HG02798 (cell line): Measurements from ENCODE around the gene PCSK6.
A peak's percentile ranks its signal among the peaks of the same experiment; 100 is the strongest.
"Not testable (repeated sequence)": the region's sequence is repeated elsewhere in the genome, so short reads cannot be mapped to it uniquely, and the experiment has no call there.

Experiments used
- ATAC-seq: cut with Tn5 transposase; IDR thresholded peaks from one replicate; pipeline ENCODE4 v1.9.1; 2021; ENCODE audit warnings: mild to moderate bottlenecking; ENCODE audit not compliant: unreplicated experiment, poor library complexity

PCSK6 gene

DNA sequence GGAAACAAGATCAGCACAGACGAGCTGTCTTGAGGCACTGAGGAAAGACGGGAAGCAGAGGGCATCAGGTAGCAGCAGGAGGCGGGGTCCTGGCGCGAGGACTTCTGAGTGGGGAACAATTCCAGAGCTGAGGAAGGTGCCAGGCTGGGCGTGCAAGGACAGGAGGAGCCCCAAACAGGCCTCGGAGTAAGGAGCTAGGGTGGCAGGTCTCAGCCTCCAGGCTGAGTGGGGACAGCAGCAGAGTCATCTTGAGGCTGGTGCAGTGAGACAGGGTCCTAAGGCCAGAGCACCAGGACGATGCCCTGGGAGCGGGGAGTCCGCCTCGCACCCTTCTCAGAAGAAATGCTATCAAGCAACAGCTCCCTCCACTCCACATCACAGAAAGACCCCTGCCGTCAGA is 78.4 kb downstream of the PCSK6 start:
- ATAC-seq, result no peak

DNA sequence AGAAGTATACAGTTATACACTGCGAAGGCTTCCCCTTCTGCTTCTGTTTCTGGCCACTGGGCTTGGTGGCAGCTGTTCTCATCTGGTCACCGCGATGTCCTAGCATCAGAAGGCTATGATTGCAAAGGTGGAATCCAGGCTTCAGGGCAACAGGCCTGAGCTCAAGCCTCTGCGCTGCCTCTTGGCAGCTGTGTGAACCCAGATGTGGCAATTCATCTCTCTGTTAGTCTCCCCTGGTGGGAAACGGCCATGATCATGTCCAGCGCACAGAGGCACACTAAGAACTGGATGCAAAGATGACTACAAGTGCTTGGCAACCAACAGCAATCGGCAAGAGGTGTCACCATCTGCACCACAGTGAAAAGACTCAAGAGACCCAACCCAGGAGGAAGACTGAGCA is 78.9 kb downstream of the PCSK6 start:
- ATAC-seq, result no peak

DNA sequence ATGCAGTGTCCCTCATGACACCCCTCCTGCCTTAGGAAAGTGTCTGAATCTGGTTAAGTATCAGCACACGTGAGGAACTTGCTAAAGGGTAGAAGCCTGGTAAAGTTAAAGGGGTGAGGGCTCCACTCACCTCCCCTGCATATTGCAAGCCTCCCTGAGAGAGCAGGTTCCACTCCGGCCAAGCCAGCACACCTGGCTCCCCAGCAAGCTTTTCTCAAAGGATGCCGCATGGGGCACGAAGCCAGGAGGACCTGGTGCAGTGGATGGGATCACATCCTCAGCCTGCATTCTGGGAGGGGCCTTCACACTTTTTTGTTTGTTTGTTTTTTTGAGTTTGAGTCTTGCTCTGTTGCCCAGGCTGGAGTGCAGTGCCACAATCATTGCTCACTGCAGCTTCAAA is 79.9 kb downstream of the PCSK6 start:
- no peak for ATAC-seq

DNA sequence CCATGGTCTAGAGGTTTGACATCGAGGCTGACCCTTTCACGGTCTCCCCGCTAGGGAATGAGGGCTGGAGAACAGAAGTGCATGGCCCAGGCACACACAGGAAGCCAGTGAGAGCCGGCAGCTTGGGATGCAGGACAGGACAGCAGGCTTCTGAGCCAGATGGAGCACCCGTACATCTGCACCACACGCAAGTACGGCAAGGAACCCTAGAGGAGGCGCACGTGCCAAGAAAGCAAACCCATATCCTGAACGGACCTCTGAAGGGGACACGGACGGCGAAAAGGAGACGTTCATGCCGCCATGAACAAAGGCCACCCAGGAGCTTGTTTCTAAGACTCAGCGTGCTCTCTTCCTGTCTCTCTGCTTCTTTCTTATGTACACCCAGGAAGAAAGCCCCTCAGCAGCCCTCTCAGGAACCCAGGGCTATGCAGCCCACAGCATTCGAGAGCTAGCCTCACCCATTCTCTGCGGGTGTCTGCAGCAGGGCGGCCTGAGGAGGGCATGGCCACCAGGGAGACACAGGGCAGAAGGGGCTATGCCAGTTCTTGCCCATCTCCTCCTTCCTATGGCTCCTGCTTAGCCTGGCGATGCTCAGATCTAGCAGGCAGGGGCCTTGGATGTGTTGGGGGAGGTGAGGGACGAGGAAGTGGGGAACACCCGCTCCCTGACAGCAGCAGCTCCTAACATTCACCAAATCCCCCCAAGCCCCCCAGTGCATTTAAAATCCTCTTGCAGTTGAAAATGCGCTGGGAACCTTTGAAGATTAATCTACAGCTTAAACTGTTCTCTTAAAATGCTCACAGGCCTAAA is 81.3 kb downstream of the PCSK6 start:
- ATAC-seq, result no peak

DNA sequence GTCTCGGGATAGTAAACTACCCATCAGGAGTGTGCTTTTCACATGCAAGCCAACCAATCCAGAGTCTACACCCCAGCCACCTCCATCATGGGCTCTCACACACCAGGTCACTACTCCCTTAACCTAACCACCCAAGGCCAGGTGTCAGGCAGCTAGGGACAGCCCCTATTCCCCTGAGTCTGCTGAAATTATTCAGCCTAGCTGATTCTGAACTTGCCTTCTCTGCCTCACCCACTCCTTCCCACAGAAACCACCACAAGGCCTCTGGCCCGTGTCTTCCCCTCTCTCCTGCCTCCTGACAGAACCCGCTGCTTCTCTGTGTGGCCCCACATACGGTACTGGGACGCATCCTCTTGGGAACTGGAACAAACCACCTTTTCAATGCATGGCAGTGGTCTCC is 82.1 kb downstream of the PCSK6 start:
- ATAC-seq, result peak; percentile 99

DNA sequence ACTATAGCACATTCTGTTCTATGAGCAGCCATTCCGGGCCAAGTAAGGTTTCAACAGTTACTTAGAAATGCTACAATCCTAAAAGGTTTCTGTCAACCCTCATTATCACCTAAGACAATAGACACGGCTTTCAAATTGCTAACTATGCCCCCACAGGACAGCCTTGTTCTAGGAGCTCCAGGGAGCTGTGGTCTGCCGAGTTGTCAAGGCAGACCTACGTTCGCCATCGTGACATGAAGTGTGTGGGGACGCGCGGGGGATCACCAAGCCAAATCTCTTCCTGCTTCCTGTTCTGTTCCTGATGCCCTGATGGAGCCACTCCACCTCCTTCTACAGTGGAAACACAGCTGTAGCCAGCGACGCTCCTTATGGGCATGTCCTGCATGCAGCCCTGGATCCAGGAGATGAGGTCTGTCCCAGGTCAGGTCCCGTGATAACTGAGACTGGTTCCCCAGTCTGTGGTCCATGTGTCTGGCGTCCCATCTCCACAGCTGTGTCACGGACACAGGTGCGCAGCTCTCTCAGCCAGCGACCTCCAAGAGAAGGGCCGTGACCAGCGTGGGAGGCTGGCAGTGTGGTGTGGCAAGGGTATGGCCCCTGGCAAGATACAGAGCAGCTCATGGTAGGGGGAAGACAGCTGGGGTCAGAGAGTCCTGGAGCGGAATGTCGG is 82.8 kb downstream of the PCSK6 start:
- ATAC-seq, result no peak

DNA sequence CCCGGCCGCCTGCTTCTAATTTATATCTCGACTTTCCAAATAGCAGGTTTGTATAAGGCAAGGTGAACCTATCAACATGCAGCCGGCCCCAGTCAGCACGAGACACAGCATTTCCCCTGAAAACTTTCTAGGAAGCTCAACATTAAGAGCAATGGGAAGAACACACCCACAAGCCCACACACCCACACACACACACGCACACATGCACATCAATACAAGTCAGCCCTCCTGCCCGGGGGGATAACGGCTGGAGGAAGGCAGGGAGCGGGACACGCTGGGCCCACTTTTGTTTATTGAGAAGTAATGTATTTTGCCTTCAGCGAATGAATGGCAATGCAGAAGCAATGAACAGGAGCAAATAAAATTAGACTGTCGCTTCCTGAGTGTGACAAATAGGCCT is 83.5 kb downstream of the PCSK6 start:
- no peak for ATAC-seq

DNA sequence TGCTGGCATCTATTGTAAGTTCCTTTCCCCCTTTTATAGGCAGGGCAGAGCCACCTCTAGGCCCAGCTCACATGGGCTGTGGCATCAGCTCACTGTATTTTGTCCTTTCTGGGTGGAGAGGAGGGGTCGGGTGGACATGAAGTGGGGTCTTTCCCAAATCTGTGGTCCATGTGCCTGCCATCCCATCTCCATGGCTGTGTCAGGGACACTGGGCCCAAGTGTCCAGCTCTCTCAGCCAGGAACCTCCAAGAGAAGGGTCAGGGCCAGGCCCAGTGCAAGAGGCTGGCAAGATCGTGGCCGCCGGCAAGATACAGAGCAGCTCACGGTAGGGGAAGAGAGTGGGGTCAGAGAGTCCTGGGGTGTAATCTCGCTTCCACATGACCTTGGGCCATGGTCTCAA is 85.3 kb downstream of the PCSK6 start:
- ATAC-seq, result no peak

DNA sequence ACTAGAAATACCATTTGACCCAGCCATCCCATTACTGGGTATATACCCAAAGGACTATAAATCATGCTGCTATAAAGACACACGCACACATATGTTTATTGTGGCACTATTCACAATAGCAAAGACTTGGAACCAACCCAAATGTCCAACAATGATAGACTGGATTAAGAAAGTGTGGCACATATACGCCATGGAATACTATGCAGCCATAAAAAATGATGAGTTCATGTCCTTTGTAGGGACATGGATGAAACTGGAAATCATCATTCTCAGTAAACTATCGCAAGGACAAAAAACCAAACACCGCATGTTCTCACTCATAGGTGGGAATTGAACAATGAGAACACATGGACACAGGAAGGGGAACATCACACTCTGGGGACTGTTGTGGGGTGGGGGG is 86.6 kb downstream of the PCSK6 start:
- not testable (repeated sequence) for ATAC-seq

DNA sequence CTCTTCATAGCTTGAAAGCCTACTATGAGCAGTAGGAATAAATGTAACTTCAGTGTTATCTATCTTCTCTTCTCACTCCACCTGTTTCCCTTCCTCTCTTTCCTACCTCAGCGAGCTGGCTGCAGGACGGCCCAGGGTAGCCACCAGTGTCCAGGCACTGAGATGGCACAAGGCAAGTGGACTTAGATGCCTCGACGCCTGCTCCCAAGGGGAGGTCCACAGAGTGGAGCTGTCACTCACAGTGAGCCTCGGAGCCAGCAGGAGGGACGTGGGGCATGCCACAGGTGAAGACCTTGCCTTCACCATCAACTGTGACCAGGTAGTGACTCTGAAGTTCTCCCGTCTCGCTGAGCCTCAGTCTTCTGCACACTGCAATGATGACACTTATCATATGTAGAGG is 88.2 kb downstream of the PCSK6 start:
- no peak for ATAC-seq

DNA sequence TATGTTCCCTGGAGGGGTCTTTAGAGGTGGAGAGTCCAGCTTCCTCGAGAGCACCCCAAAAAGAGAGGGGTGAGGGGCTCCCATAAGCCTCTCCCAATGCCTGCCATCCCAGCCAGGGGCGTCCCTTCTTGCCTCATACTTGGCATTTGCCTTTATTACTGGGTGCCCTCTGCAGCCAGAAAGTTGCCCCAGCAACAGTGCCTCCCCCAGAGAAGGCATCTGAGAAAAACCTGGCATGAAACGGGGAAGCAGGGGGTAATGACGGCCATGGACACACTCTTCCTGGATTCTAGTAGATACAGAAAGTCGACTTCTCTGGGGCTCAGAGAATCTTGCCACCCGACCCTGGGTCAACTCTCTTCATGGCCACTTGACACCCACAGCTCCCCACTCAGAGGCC is 90.1 kb downstream of the PCSK6 start:
- no peak for ATAC-seq

DNA sequence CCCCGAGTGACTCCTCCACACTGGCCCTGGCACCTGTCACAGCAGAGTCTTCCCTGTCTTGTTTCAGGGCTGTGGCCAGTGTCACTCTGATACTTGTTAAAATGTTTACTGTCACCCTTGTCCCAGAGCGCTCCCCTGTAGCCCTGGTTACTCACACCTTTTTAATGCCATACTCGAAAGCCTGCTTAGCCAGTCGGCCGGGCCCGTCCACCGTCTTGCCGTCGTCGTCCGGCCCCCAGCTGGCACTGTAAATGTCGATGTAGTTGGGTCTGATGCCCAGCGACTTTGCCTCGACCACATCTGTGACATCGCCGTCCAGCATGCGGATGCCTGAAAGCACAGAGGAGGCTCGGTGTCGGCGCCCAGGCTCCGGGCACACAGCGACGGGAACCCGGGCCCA is 91.3 kb downstream of the PCSK6 start:
- ATAC-seq, result no peak

DNA sequence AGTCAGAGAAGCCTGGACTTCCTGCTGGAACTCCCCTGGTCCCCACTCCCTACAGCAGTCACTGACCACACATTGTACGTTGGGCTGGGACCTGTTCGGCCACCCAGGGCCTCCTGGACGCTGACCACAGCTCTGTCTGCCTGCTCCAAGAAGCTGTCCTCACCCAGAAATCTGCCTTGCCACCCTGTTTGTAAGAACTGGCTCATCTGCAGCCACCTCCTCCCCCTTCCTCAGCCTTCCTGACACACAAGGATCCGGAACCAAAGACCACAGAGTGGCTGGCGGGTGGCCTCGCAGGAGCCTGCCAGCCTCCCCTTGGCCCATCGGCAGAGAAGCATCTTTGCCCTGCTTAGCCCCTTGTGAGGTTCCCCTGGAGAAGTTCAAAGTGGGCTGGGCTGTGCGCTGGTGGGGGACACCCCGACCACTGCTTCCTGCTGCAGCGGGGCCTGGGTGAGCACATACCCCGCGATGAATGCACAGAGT is 91.9 kb downstream of the PCSK6 start:
- no peak for ATAC-seq

DNA sequence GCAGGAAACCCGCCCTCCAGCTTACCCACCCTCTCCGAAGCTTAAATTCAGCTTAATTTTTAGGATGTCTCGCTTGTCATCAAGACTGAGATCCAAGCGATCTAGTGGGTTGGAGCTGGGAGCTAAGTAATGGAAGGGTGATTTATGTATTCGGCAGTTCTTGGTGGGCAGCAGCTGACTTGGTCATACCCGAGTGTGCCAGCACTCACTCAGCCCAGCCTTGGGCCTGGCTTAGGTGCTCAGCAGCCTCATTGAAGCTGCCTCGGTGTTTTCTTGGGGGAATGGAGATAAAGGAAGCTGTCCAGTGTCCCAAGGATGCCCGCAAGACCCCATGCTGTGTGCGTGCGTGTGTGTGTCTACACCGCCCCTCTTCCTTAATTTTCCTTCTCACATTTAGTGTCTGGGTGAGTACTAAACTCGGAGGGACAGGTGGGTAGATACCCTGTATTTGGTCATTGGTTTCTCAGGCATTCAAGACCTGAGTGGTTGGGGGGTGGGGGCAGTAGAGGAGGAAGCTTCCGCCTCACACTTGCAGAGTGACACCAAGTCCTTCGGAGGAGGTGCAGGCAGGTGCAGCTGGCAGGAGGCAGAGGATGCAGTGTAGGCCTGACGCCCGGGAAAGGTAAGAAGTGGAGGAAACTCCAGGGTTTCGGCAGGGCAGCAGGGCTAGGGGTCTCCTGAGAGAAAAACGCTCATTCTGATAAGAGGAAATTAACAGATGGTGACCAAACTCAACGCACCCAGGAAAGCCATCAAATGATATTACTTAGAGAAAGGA is 92.8 kb downstream of the PCSK6 start:
- ATAC-seq, result no peak

DNA sequence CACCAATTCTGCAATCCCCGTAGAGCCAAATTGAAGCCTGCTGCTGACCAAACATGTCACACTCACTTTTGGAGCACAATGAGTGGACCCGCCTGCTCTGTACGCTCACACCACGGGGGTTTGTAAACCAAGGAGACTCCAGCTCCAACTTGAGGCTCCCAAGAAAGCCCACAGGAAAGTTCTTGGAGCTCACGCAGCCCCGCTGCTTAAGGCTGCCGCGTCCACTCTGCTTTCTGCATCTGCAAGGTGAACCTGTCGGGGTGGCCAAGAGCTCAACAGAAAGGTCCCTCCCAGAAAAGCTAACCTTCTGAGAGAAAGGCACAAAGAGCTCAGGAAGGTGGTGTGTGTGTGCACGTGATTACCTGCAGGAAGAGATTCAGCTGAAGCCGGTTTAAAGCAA is 94.9 kb downstream of the PCSK6 start:
- no peak for ATAC-seq

DNA sequence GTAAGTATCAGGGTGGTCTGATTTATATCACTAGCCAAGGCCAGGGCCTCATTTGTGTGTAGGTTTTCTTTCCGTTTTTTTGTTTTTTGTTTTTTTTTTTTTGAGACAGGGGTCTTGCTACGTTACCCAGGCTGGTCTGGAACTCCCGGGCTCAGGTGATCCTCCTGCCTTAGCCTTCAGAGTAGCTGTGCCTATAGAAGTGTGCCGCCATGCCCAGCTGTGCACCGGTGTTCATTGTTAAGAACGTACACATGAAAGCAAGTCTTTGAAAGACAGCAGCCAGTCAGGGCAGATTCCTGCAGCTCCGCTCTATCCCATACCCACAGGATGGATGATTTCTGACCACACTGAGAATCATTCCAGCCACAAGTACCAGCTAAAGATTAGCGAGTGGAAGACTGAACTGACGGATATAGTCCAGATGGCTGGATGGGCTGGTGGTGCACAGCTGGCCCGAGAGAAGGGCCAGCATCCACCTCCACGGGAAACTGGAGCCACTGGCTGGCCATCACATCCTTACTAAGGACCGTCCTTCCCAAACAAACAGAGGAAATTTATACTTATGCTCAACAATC is 95.4 kb downstream of the PCSK6 start:
- no peak for ATAC-seq

DNA sequence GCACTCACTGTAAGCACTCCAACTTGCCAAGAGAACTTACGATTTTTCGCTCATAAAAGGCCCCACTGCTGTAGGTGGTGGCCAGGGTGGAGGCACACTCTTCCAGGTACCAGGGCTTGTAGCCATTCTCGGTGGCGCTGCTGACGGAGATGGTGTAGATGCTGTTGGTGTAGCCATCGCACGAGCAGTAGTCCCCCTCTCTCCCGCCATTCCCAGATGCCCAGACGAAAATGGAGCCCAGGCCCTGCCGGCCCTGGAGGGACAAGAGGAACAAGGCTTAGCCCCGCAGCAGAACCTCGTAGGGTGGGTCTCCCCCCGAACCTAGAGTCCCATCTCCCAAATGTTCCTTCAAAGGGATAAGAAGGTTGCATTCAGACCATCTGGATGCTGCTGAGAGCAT is 96.3 kb downstream of the PCSK6 start:
- ATAC-seq, result no peak

DNA sequence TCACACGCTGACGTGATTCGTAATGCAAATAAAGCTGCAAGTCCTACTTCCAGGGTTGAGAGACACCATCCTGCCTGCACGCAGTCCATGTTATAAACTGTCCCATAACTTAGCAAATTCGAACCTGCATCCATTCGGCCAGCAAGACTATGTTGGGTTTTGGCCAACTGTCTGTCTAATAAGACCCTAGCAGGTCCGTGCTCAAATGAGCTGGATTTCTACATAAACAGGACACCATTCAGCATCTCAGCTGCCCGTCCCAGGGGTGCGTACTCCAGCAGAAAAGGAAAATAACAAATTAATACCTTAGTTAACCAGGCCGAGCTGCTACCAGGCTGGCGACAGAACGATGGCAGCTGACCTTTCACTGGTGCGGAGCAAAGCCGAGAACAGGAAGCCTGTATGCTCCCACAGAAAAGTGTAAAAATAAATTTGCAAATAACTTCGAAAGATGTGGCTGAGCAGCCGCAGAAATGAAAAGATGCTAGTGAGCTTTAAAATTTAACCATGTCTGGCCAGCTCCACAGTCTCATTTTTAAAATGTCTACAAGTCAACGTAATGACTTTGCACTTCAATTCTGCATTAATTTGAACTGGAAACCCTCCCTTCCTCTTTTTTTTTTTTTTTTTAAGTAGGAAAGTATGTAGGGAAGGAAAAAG is 97.4 kb downstream of the PCSK6 start:
- ATAC-seq, result peak; percentile 76

DNA sequence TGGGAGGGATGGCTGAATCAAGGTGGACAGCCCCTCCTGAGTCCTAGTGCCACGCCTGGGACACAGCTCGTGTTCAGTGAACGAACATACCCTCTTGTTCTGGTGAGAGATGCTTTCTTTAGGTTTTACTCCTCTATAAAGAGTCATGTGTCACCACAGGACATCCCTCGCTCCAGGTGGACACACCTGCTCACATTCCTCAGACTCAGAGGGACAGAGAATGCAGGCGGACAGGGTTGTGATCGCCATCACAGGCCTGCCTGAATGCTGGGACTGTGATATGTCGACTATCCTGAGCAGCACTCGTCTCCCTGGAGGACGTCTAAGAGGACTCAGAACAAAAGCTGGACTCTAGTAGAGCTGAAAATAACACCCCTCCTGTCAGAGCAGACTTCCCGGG is 98.1 kb downstream of the PCSK6 start:
- no peak for ATAC-seq

DNA sequence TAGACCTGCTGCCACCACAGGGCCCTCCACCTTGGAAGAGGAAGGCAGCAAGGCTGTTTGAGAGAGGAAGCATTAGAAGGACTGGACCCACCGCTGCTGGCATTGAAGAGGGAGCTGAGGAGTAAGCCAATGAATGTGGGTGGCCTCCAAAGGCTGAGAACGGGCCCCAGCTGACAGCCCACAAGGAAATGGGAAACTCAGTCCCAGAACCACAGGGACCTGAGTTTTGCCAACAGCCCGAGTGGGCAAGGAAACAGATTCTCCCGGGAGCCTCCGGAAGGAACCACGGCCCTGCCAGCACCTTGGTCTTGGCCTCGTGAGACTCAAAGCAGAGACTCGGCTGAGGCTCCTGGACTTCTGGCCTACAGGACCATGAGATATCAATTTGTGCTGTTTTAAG is 99.0 kb downstream of the PCSK6 start:
- no peak for ATAC-seq
